GM12878 (cell line): ENCODE results near the gene RUFY3. TPM values are rescaled to one million over a fixed set of nuclear protein-coding genes. Genes with fewer than 3 reads are reported as not detected.

Experiments used
- ATAC-seq: fragments of 200-7000 bp; cut with Tn5 transposase; 3 replicates; pipeline ENCODE4 v1.9.1; 2020; ENCODE audit warnings: mild to moderate bottlenecking, moderate library complexity
- BruUV-seq: library from RNA; stranded (reverse); fragments of 400-500 nt; replicated peaks from 2 replicates; lab custom pipeline; 2021; lab: Mats Ljungman, UMichigan
- CTCF ChIA-PET: fragments of 300-600 bp; sonication (Branson Sonifier 250); formaldehyde crosslinking; extraction: SDS; loops from one replicate; lab custom pipeline; 2021; ENCODE audit warnings: inconsistent platforms; lab: Yijun Ruan, JAX
- POLR2A ChIA-PET: fragments of 350-600 bp; formaldehyde crosslinking; extraction: SDS; loops from one replicate; lab custom pipeline; 2021; ENCODE audit warnings: inconsistent platforms; lab: Charles Lee
- RAD21 ChIA-PET: fragments of 300-600 bp; sonication (Branson Sonifier 250); formaldehyde crosslinking; loops from one replicate; lab custom pipeline; 2023; ENCODE audit warnings: antibody characterized with exemption; ENCODE audit not compliant: unreplicated experiment; lab: Charles Lee
- SMC1A ChIA-PET: fragments of 300-600 bp; sonication (Branson Sonifier 250); formaldehyde crosslinking; loops from one replicate; lab custom pipeline; 2023; ENCODE audit not compliant: unreplicated experiment, uncharacterized antibody; lab: Charles Lee
- DNase-seq: peaks from one replicate; pipeline ENCODE4 v3.0.0-alpha.2; 2011; ENCODE audit warnings: low read depth, low spot score
- FAIRE-seq: peaks from 3 replicates; lab custom pipeline; 2011; peaks lifted over from hg19 to GRCh38; lab: Jason Lieb, UNC
- H2AFZ ChIP-seq: 2 replicates; pipeline ENCODE4 v1.6.0; 2011; ENCODE audit warnings: low read depth, low read length, control low read depth; ENCODE audit not compliant: control insufficient read depth
- H3K27ac ChIP-seq: 2 replicates; pipeline ENCODE4 v1.5.1; 2011; ENCODE audit warnings: control low read depth; ENCODE audit not compliant: control insufficient read depth, insufficient read depth
- H3K27me3 ChIP-seq, 2 experiments: replicated peaks in 1 of 2; 2 replicates each; pipeline versions ENCODE4 v1.6.0 to v1.6.1; 2011; ENCODE audit warnings: low read length in 1 of 2; ENCODE audit not compliant: control insufficient read depth in 2 of 2, insufficient read depth in 2 of 2
- H3K36me3 ChIP-seq, 2 experiments: 2 replicates each; pipeline ENCODE4 v1.5.1; 2011; ENCODE audit warnings: low read length in 1 of 2; ENCODE audit not compliant: control insufficient read depth in 2 of 2, insufficient read depth in 2 of 2
- H3K4me1 ChIP-seq: 2 replicates; pipeline ENCODE4 v1.6.1; 2011; ENCODE audit warnings: mild to moderate bottlenecking, low read length, moderate library complexity, mixed read lengths; ENCODE audit not compliant: control insufficient read depth, insufficient read depth
- H3K4me2 ChIP-seq: 2 replicates; pipeline ENCODE4 v1.6.0; 2011; ENCODE audit warnings: control low read depth; ENCODE audit not compliant: control insufficient read depth, insufficient read depth
- H3K4me3 ChIP-seq: fragments of 200-600 bp; sonication (generic); 2 replicates; pipeline ENCODE4 v1.5.1; 2016
- H3K79me2 ChIP-seq: 2 replicates; pipeline ENCODE4 v1.6.0; 2011; ENCODE audit warnings: low read length; ENCODE audit not compliant: control insufficient read depth, insufficient read depth
- H3K9ac ChIP-seq: 2 replicates; pipeline ENCODE4 v1.8.0; 2011; ENCODE audit warnings: low read length, control low read depth, mixed read lengths; ENCODE audit not compliant: control insufficient read depth, insufficient read depth
- H3K9me3 ChIP-seq: replicated peaks from 3 replicates; pipeline ENCODE4 v1.5.1; 2011; ENCODE audit warnings: mild to moderate bottlenecking, low read length; ENCODE audit not compliant: control insufficient read depth, insufficient read depth
- H4K20me1 ChIP-seq: 2 replicates; pipeline ENCODE4 v1.6.0; 2011; ENCODE audit not compliant: control insufficient read depth, insufficient read depth
- BACH1 ChIP-seq: fragments of 450-650 bp; IDR thresholded peaks from 2 replicates; pipeline ENCODE4 v1.6.1; 2017; ENCODE audit warnings: mild to moderate bottlenecking, borderline replicate concordance
- CREM ChIP-seq: IDR thresholded peaks from 2 replicates; pipeline ENCODE4 v1.6.1; 2014; ENCODE audit warnings: antibody characterized with exemption, low read depth
- EED ChIP-seq: sonication (generic); IDR thresholded peaks from 2 replicates; pipeline ENCODE4 v1.6.1; 2016; ENCODE audit warnings: antibody characterized with exemption, low read depth
- EP300 ChIP-seq, 2 experiments: fragments of 150-350 bp in 1 of 2; IDR thresholded peaks; 2 replicates each; pipeline ENCODE4 v1.6.1; 2011 to 2012; ENCODE audit warnings: low read depth in 2 of 2, low read length in 2 of 2, borderline replicate concordance in 1 of 2, improper control_type of control experiment in 1 of 2, inconsistent platforms in 1 of 2; ENCODE audit not compliant: control insufficient read depth in 1 of 2
- FOS ChIP-seq: IDR thresholded peaks from 3 replicates; pipeline ENCODE4 v1.6.1; 2011; ENCODE audit warnings: borderline replicate concordance; ENCODE audit not compliant: insufficient read length; ENCODE audit errors: extremely low read depth
- IRF4 ChIP-seq: IDR thresholded peaks from 2 replicates; pipeline ENCODE4 v1.6.1; 2011; ENCODE audit warnings: low read depth, low read length
- JUNB ChIP-seq: IDR thresholded peaks from 2 replicates; pipeline ENCODE4 v1.6.1; 2016; ENCODE audit warnings: antibody characterized with exemption, mild to moderate bottlenecking
- KLF5 ChIP-seq: fragments of 450-650 bp; IDR thresholded peaks from 2 replicates; pipeline ENCODE4 v1.6.1; 2014; ENCODE audit warnings: mild to moderate bottlenecking; ENCODE audit not compliant: partially characterized antibody
- MXI1 ChIP-seq: fragments of 150-350 bp; IDR thresholded peaks from 2 replicates; pipeline ENCODE4 v1.6.1; 2011; ENCODE audit warnings: low read depth, mild to moderate bottlenecking, inconsistent platforms, low read length, improper control_type of control experiment
- PAX8 ChIP-seq: fragments of 450-650 bp; IDR thresholded peaks from 2 replicates; pipeline ENCODE4 v1.6.1; 2017; ENCODE audit warnings: mild to moderate bottlenecking, moderate library complexity
- POLR2A ChIP-seq: IDR thresholded peaks from 2 replicates; pipeline ENCODE4 v1.6.1; 2011; ENCODE audit warnings: low read depth, mild to moderate bottlenecking, low read length
- TAF1 ChIP-seq: IDR thresholded peaks from 2 replicates; pipeline ENCODE4 v1.6.1; 2011; ENCODE audit warnings: mild to moderate bottlenecking, low read depth, low read length, borderline replicate concordance
- ZNF207 ChIP-seq: fragments of 450-650 bp; IDR thresholded peaks from 2 replicates; pipeline ENCODE4 v1.6.1; 2014; ENCODE audit warnings: antibody characterized with exemption, mild to moderate bottlenecking, borderline replicate concordance
- ZNF384 ChIP-seq: IDR thresholded peaks from 2 replicates; pipeline ENCODE4 v1.6.1; 2012; ENCODE audit warnings: low read depth, mild to moderate bottlenecking, low read length, improper control_type of control experiment, borderline replicate concordance
- WGBS: methylation state at CpG from one replicate; pipeline ENCODE4 v1.1.6; 2016; ENCODE audit warnings: low lambda C conversion rate; ENCODE audit not compliant: insufficient replicate concordance, insufficient coverage; ENCODE audit errors: missing lambda C conversion rate; 5-methylcytosine and 5-hydroxymethylcytosine counted together
- in situ Hi-C: fragments of 300-500 bp; cut with MboI; formaldehyde crosslinking; loops from 9 replicates; pipeline ENCODE4 v1.14.3; 2018; ENCODE audit warnings: mixed read lengths
- intact Hi-C: fragments of 100-400 bp; cut with micrococcal nuclease; formaldehyde crosslinking; loops from one replicate; pipeline ENCODE4 v1.14.2; 2022; ENCODE audit not compliant: unreplicated experiment
- polyA plus RNA-seq, 11 experiments: library from polyadenylated mRNA; depleted of rRNA in 4 of 11; unstranded in 6 of 11; stranded (reverse) in 5 of 11; fragments of >200 nt; fragmentation: Nextera tagmentation in 4 of 11; fragmentation: Illumina TruSeq in 1 of 11; extraction: Ambion mirVana in 4 of 11; extraction: Trizol in 1 of 11; gene quantifications; 1 replicate in 1 of 11; 2 replicates in 10 of 11; pipeline versions ENCODE4 v1.2.1 to v1.2.3, GENCODE V29; 2011 to 2016; ENCODE audit warnings: inconsistent platforms in 2 of 11, missing spikeins in 2 of 11, low read depth in 1 of 11
- total RNA-seq, 4 experiments: library from RNA; depleted of rRNA in 3 of 4; stranded (reverse); fragments of >200 nt in 3 of 4; fragmentation: Illumina TruSeq in 1 of 4; extraction: Trizol in 1 of 4; gene quantifications; 2 replicates each; pipeline versions ENCODE4 v1.2.1 to v1.2.3, GENCODE V29; 2013 to 2021
- TF ChIP-seq, protein P1 (sequence below): fragments of 450-650 bp; formaldehyde crosslinking; IDR thresholded peaks from 2 replicates; pipeline ENCODE4 v1.5.0; 2022; ENCODE audit warnings: mild to moderate bottlenecking, missing genetic modification characterization

Gene RUFY3
- total and polyA plus RNA-seq, 10 of the 15 experiments (the other 5 are each of a cell fraction or from before 2014, with no cell fraction given): 5.1 to 28.3 (median 13.1) TPM

DNA sequence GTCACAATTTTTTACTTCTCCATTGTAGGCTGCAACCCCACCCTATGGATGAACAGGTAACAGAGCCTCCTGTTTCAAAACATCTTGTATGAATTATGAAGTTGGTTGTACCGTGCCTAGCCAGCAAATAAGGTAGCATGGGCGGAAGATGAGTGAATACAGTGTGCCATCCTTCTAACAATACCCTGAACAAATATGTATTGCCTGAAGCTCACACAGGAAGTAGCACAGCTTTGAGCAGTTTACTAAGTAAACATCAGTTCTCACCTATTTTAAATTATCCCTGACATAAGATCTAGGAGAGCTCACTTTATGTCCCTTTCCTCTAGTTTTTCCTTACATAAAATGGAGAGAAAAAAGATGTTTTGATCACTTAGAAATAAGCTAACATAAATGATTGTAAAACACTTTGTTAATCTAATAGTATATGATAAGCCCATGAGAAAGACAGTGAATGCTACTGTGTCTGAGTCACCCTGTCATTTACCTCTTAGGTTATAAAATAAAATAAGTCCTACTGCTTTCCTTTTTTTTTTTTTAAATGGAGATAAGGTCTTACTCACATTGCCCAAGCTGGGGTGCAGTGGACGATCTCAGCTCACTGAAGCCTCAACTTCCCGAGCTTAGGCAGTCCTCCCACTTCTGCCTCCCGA lies 81.3 kb downstream of the RUFY3 start:
- in situ Hi-C loops (no loop called here), intact Hi-C loops (no loop called here)
- H3K4me2 ChIP-seq: no peak overlapping the region
- no peak overlapping the region for H3K4me3 ChIP-seq
- 75% methylated on average over 5 of the region's 5 CpGs for WGBS
- H4K20me1 ChIP-seq: no peaks in the 10 kb centered on the region
- CTCF ChIA-PET: interaction anchor here (0.6 to 1.7 kb wide), 9 partner anchors 9 to 863 kb away, joined by 3 to 5 read pairs (median 4); partner anchors contain the start of gene ENAM
- no peak for ATAC-seq
- POLR2A ChIA-PET: interaction anchor here (0.6 to 0.7 kb wide), 2 partner anchors 69 to 1103 kb away, joined by 4 read pairs; no protein-coding TSS in a partner anchor
- H3K9me3 ChIP-seq: no peaks in the 10 kb centered on the region
- H3K4me1 ChIP-seq: no peaks in the 10 kb centered on the region
- H3K79me2 ChIP-seq: no peaks in the 10 kb centered on the region
- RAD21 ChIA-PET: interaction anchor here (0.6 to 1.5 kb wide), 4 partner anchors 20 to 151 kb away, joined by 3 to 5 read pairs (median 4); no protein-coding TSS in a partner anchor
- BruUV-seq: no TSS peak
- no peak for DNase-seq
- no peaks in the 10 kb centered on the region for H3K27me3 ChIP-seq
- FAIRE-seq: no peak
- no peak overlapping the region for H3K27ac ChIP-seq
- no peaks in the 10 kb centered on the region for H3K36me3 ChIP-seq
- no peak for TF ChIP-seq CREM
- no peak for TF ChIP-seq IRF4
- no peak for TF ChIP-seq ZNF384
- TF ChIP-seq FOS: no peak
- no peak for TF ChIP-seq BACH1
- TF ChIP-seq PAX8: no peak
- no peak for TF ChIP-seq JUNB
- SMC1A ChIA-PET: interaction anchor here (0.6 to 3.6 kb wide), 8 partner anchors 16 to 979 kb away, joined by 3 to 18 read pairs (median 4); no protein-coding TSS in a partner anchor
- H3K9ac ChIP-seq: no peak overlapping the region
- H2AFZ ChIP-seq: no peak overlapping the region

DNA sequence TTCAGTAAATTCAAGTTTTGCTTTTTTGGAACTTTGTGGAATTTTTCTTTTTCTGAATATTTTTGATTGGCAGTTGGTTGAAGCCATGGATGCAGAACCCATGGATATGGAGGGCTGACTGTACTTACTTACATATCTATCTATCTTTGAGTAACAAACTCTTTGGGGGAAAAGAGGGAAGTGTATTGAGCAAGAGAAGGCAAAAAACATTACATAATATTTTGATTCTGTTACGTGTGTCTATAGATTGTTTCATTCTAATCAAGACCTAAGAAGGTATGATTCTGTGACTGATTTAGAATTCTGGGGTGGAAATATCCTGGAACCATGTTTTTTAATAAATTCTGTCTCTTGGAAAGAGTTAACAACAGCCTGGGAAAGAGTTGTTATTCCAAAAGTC lies 86.4 kb downstream of the RUFY3 start:
- POLR2A ChIA-PET: interaction anchor here (0.6 kb wide), 1 partner anchor 70 kb away, joined by 6 read pairs; no protein-coding TSS in a partner anchor
- Histone ChIP-seq H3K4me1 (no peaks in the 10 kb centered on the region), H3K79me2 (no peaks in the 10 kb centered on the region), H3K4me3 (no peak overlapping the region), H3K9me3 (no peaks in the 10 kb centered on the region), H3K27ac (no peak overlapping the region), H3K4me2 (no peak overlapping the region), H3K27me3 (no peaks in the 10 kb centered on the region), H4K20me1 (no peaks in the 10 kb centered on the region), H3K36me3 (no peaks in the 10 kb centered on the region), H2AFZ (no peak overlapping the region), H3K9ac (no peak overlapping the region)
- CTCF ChIA-PET: no interaction called here
- SMC1A ChIA-PET: interaction anchor here (0.5 kb wide), 1 partner anchor 71 kb away, joined by 3 read pairs; no protein-coding TSS in a partner anchor
- FAIRE-seq: no peak
- in situ Hi-C loops (no loop called here), intact Hi-C loops (no loop called here)
- BruUV-seq: no TSS peak
- RAD21 ChIA-PET: no interaction called here
- no peak for ATAC-seq
- 94% methylated on average over 1 of the region's 1 CpG for WGBS
- no peak for DNase-seq
- TF ChIP-seq TAF1: no peak
- TF ChIP-seq MXI1: no peak
- TF ChIP-seq EED: no peak
- no peak for TF ChIP-seq KLF5
- TF ChIP-seq, protein P1, sequence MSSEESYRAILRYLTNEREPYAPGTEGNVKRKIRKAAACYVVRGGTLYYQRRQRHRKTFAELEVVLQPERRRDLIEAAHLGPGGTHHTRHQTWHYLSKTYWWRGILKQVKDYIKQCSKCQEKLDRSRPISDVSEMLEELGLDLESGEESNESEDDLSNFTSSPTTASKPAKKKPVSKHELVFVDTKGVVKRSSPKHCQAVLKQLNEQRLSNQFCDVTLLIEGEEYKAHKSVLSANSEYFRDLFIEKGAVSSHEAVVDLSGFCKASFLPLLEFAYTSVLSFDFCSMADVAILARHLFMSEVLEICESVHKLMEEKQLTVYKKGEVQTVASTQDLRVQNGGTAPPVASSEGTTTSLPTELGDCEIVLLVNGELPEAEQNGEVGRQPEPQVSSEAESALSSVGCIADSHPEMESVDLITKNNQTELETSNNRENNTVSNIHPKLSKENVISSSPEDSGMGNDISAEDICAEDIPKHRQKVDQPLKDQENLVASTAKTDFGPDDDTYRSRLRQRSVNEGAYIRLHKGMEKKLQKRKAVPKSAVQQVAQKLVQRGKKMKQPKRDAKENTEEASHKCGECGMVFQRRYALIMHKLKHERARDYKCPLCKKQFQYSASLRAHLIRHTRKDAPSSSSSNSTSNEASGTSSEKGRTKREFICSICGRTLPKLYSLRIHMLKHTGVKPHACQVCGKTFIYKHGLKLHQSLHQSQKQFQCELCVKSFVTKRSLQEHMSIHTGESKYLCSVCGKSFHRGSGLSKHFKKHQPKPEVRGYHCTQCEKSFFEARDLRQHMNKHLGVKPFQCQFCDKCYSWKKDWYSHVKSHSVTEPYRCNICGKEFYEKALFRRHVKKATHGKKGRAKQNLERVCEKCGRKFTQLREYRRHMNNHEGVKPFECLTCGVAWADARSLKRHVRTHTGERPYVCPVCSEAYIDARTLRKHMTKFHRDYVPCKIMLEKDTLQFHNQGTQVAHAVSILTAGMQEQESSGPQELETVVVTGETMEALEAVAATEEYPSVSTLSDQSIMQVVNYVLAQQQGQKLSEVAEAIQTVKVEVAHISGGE (CRISPR knock-in tag): no peak
- TF ChIP-seq EP300 (IDR thresholded peaks at IDR 0.05; ENCODE audit: borderline replicate concordance in 1 of 2, control insufficient read depth in 1 of 2, low read depth in 2 of 2, low read length in 2 of 2): no peak
- no peak for TF ChIP-seq ZNF207
- TF ChIP-seq POLR2A: no peak
